ENCODE measurements around the gene EIF2B4. TPM values are rescaled to one million over a fixed set of nuclear protein-coding genes. Genes with fewer than 3 reads are reported as not detected.

Gene EIF2B4
- total RNA-seq, result 26.1 and 27.3 TPM in 2 replicates

GRCh38 chr2:27370026-27370815 is at the start of gene EIF2B4, which contains the start of gene SNX17:
TSS of gene EIF2B4 (minus strand) at chr2:27370338. CDS start at chr2:27370314, 24 bp downstream.
TSS of gene SNX17 (plus strand) at chr2:27370616. CDS start at chr2:27370744, 128 bp downstream.

GRCh38 chr2:27409321-27410073 is 39.4 kb upstream of the EIF2B4 start, which contains the start of gene PPM1G:
TSS of gene PPM1G (minus strand) at chr2:27409591. CDS start at chr2:27409422, 169 bp downstream.

GRCh38 chr2:27380626-27381545 is 10.7 kb upstream of the EIF2B4 start, which contains the start of gene ZNF513:
TSS of gene ZNF513 (minus strand) at chr2:27380734. CDS start at chr2:27380526, 208 bp downstream.

GRCh38 chr2:27356382-27357181 is 13.6 kb downstream of the EIF2B4 start, which contains the start of gene GTF3C2:
TSS of gene GTF3C2 (minus strand) at chr2:27356764. CDS start at chr2:27343554, 13,210 bp downstream.

GRCh38 chr2:27322766-27323595 is 47.2 kb downstream of the EIF2B4 start, which contains the start of gene MPV17:
TSS of gene MPV17 (minus strand) at chr2:27323097. CDS start at chr2:27322517, 580 bp downstream.

Other genes starting within 250 kb of the EIF2B4 start
- 0.22 and 0.26 TPM in 2 replicates for gene ABHD1, start 246.5 kb downstream of the EIF2B4 start, total RNA-seq
- 29.9 and 40.6 TPM in 2 replicates for gene PREB, start 235.7 kb downstream of the EIF2B4 start, total RNA-seq
- not detected in 2 replicates for gene PRR30, start 230.9 kb downstream of the EIF2B4 start, total RNA-seq
- gene TCF23, start 221.3 kb downstream of the EIF2B4 start, total RNA-seq, result under 0.01 TPM in 2 replicates
- 200 and 246 TPM in 2 replicates for gene ATRAID, start 158.3 kb downstream of the EIF2B4 start, total RNA-seq
- 14.6 and 15.4 TPM in 2 replicates for gene SLC5A6, start 158.1 kb downstream of the EIF2B4 start, total RNA-seq
- 19.1 and 28.1 TPM in 2 replicates for gene CAD, start 153.0 kb downstream of the EIF2B4 start, total RNA-seq
- under 0.01 TPM in 1 of 2 replicates, not detected in the other for gene SLC30A3, start 107.3 kb downstream of the EIF2B4 start, total RNA-seq
- gene DNAJC5G, start 94.9 kb downstream of the EIF2B4 start, total RNA-seq, result not detected in 2 replicates
- gene TRIM54, start 87.9 kb downstream of the EIF2B4 start, total RNA-seq, result not detected in 2 replicates
- 0.39 and 1.4 TPM in 2 replicates for gene UCN, start 61.9 kb downstream of the EIF2B4 start, total RNA-seq
- gene MPV17, start 47.2 kb downstream of the EIF2B4 start, total RNA-seq, result 95.4 and 108 TPM in 2 replicates
- gene GTF3C2, start 13.6 kb downstream of the EIF2B4 start, total RNA-seq, result 25.7 and 31.5 TPM in 2 replicates
- gene SNX17, start 278 bp upstream of the EIF2B4 start, total RNA-seq, result 127 and 145 TPM in 2 replicates
- 5.4 and 6.5 TPM in 2 replicates for gene ZNF513, start 10.4 kb upstream of the EIF2B4 start, total RNA-seq
- 51.8 and 52.4 TPM in 2 replicates for gene PPM1G, start 39.3 kb upstream of the EIF2B4 start, total RNA-seq
- gene NRBP1, start 58.3 kb upstream of the EIF2B4 start, total RNA-seq, result 135 and 145 TPM in 2 replicates
- not detected in 2 replicates for gene KRTCAP3, start 72.0 kb upstream of the EIF2B4 start, total RNA-seq
- gene IFT172, start 119.4 kb upstream of the EIF2B4 start, total RNA-seq, result 29.3 and 30.7 TPM in 2 replicates
- gene FNDC4, start 124.9 kb upstream of the EIF2B4 start, total RNA-seq, result 24.2 and 25.1 TPM in 2 replicates
- 0.43 and 0.78 TPM in 2 replicates for gene GCKR, start 126.5 kb upstream of the EIF2B4 start, total RNA-seq
- 25.6 and 25.9 TPM in 2 replicates for gene ZNF512, start 212.7 kb upstream of the EIF2B4 start, total RNA-seq

Measured in articular chondrocyte of knee joint (primary cell).